C4-2B (cell line): Measurements from ENCODE around the gene SQSTM1.

Experiments used
- CTCF ChIP-seq: fragments of 450-650 bp; conservative IDR thresholded peaks from 2 replicates; pipeline ENCODE4 v1.5.1; 2017; ENCODE audit warnings: mild to moderate bottlenecking
- ZFX ChIP-seq: fragments of 450-650 bp; IDR thresholded peaks from 2 replicates; pipeline ENCODE4 v1.6.1; 2017

GRCh38 chr5:179833709-179834070 lies 13.0 kb downstream of the SQSTM1 start:
- no peak for TF ChIP-seq CTCF
- TF ChIP-seq ZFX: no peak
